CMK (cell line): ENCODE measurements around the gene NPAS1.
A peak's percentile ranks its signal among the peaks of the same experiment; 100 is the strongest.

Experiments used
- DNase-seq: peaks from one replicate; pipeline ENCODE4 v3.0.0-alpha.2; 2010; ENCODE audit warnings: low read depth

The NPAS1 gene

DNA sequence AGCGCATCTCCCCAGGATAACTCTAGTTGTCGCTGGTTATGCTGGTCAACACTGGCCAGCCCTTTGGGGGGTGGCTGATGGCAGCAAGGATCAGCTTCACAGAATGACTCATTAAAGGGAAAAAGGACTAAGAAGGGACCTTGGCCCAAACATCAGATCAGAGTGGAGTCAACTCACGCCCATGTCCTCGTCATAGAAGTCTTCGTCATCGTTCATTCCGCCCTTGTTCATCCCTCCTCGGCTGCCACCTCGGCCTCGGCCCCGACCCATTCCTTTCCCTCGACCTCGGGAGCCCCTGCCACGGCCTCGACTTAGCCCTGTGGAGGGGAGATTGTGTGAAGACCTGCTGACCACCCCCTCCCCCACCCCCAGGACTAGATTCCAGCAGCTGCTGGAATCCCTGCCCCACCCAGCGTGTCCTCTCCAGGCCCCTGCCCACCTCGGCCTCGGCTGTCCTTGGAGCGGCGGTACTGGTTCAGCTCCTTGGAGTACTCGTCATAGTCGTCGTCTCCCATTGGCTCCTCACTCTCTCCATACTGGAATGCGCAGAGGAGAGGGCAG lies 65.3 kb downstream of the NPAS1 start:
- DNase-seq, result no peak

DNA sequence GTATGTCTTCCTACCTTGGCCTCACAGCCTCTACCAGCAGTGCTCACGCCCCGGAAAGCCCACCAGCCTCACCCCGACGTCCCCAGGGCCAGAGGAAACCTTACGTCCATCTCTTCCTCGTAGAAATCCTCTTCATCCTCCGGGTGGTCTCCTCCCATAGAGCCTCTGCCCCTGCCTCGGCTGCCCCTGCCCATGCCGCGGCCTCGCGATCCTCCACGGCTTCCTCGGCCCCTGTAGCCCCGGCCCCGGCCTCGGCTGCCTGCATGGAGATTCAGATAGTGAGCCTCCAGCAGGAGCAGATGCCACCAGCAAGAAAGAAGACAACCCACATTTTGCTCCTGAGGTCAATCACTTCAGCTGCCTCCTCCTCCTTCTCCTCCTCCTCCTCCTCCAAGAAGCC lies 66.6 kb downstream of the NPAS1 start:
- no peak for DNase-seq

DNA sequence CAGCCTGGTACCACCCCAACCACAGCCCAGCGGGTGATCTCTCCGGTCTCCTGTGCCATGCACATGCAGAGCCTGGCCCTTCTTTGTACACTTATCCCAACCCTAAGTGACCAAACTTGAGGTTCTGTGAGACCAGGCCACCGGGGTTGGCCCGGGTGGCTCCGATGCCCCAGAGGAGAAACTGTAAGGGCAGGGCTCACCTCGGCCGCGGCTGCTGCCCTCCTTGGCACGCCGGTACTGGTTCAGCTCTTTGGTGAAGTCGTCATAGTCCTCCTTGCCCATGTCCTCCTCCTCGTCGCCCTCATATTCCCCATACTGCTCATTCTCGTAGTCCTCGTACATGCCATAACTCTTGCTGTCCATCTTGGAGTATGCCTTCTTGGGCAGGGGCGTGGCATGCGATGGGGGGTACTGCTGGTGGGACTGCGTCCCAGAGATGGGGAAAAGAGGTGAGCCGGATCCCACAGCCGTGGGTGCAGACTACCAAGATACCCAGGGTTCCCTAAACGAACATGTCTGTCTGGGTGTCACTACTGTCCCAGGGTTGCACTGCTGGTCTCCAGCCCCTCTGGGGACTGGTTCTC lies 70.2 kb downstream of the NPAS1 start:
- no peak for DNase-seq

DNA sequence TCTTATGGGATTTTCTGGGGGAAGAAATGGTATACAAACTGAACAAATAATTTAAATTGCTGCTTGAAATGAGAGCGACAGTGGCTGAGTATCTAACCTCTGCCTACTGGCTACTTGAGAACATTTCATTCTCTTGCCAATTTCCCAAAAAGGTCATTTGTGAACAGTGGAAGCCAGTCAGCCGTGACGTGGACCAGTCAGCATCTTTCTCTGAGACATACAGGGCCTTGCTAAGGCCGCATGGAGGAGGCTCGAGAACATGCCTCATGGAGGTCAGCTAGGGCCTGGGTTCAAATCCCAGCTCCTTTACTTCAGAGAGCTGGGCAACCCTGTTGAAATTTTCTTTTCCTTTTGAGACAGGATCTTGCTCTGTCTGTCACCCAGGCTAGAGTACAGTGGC lies 73.6 kb downstream of the NPAS1 start:
- DNase-seq, result no peak

DNA sequence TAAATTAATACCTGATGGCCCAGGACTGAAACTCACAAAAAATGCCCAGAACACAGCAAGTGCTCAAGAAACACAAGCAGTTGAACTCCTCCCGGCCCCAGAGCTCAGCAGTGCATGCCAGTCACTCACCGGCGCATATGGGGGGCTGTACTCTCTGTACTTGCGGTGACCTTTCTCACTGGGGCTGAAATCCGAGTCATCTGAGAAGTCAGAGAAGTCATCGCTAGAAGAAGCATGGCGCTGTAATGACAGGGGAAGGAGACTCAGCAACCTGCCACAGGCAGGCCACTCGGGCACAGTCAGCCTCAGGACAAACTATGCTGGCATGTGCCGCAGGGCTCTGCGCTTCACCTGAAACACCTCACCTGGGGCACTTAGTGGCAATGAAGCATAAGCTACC lies 74.2 kb downstream of the NPAS1 start:
- no peak for DNase-seq

DNA sequence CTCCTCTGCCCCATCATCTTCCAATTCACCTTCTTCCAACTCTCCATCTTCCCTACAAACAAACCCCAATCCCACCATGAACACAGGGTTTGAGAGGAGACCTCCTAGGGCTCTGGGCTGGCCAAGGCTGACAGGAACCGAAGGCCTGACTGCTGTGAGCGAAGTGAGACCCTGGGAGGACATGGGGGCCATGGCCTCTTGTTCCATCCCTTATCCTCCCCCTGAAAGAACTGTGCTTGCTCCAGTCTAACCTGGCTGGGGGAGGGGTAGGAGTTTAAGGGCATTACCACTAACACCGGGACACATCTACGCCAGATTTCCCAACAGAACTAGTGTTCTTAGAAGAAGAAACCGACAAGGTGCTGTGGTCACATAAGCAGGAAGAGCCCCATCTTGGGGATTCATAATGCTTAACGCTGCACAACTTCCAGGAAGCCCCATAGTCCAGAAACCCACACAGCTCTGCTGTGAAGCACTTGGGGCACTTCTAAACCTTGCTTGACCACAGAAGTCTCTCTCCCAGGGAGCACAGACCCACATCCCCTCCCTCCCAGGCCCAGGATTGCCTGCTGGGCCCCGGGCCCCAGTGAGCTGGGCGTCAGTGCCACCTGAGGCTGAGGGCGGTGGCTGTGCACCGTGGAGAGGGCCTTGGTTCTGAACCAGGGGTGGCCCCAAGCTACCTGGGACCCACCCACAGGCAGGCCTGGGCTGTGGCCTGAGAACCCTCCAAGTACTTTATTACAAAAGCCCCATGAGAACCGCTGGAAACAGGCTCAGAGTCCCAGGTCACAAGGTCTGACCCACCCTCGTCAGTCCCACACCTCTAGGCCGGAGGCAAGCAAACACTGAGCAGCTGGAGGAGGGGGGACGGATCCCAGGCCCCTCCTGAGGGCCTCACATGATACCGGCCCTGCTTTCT lies 75.2 kb downstream of the NPAS1 start:
- DNase-seq, result peak; percentile 86
